NCI-H1417 (cell line): ENCODE measurements around the gene SSC5D.
"Not testable (repeated sequence)": the region's sequence is repeated elsewhere in the genome, so short reads cannot be mapped to it uniquely, and the experiment has no call there.

ENCODE experiments used
- DNase-seq, 3 experiments: peaks; one replicate each; lab custom pipeline; 2025; lab: John Stamatoyannopoulos, UW

Gene SSC5D

DNA sequence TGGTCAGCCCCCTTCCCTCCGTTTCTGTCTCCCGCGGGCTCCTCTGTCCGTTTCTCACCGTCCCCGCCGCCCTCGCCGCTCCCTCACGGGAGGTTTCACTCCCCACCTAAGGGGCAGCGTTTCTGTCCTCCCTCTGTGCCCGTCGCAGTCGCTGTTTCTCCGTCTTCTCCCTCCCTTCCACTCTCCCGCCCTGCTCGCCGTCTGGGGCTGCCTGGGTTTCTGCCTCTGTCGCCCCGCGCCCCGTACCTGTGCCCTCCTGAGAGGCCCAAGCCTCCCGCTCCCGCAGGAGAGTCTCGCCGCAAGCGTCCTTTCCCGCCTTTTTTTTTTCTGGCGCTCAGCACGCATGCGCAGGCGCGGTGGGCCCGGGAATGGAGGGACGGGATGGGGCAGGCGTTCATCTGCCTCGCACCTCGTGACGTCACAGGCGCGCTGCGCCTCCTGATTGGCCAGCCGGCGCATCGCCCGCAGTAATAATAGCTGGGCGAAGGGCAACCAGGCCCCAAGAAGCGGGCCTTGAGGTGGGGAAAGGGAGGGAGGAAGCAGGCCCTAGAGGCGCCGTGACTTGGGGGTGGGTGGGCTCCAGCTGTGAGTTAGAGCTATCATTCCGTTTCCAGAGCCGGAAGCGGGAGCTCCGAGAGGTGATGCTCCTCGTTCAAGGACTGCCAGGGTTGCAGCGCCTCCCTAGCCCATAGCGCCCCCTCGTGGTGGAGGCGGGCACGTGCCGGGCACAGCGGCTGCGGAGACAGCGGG, 15.4 kb downstream of the SSC5D start:
- peak; percentile 83 to 96 (median 93) for DNase-seq

DNA sequence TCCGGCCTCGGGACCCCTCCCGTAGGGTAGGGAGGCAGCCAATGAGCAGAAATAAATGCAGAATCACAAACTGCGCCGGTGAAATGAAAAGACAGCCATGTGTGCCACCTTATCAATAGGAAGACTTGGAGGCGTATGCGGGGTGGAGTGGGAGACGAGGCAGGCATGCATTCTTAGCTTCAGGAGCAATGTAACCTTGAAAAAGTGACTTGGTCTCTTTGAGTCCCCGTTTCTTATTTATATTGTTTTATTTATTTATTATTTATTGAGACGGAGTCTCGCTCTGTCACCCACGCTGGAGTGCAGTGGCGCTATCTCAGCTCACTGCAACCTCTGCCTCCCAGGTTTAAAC, 16.0 kb downstream of the SSC5D start:
- no peak for DNase-seq

DNA sequence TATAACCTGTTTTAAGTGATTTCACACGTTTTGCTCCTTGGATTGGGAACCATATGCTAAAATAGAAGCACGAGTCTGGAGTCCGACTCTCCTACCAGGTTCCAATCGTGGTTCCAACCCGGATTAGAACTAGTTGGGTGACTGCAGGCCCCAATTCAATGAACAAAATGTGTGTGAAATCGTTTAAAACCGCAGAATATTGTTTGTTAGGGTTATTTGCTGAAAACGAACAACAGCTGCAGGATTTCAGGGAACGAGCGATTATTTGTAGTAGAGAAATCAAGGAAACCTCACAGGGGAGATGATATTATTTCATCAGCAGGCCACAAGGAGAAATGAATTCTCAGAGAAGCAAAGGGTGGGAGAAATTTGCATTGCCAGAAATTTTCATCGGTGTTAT, 16.7 kb downstream of the SSC5D start:
- no peak for DNase-seq

DNA sequence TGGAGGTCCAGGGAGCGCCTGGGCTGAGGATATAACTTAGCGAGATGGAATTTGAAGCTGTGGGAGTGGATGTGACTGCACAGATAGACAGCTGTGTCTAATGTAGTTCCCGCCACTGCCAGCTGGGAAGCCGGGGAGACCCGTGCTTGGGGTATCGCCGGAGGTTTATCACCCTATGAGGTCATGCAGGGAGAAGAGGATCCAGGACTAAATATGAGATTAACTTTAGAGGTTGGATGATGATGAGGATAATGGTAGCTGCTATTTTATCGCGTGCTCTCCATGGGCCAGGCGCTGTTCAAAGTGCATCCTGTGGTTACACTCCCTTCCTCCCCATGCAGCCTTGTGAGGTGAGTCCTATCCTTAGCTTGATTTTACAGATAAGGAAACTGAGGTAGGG, 19.9 kb downstream of the SSC5D start:
- DNase-seq, result no peak

DNA sequence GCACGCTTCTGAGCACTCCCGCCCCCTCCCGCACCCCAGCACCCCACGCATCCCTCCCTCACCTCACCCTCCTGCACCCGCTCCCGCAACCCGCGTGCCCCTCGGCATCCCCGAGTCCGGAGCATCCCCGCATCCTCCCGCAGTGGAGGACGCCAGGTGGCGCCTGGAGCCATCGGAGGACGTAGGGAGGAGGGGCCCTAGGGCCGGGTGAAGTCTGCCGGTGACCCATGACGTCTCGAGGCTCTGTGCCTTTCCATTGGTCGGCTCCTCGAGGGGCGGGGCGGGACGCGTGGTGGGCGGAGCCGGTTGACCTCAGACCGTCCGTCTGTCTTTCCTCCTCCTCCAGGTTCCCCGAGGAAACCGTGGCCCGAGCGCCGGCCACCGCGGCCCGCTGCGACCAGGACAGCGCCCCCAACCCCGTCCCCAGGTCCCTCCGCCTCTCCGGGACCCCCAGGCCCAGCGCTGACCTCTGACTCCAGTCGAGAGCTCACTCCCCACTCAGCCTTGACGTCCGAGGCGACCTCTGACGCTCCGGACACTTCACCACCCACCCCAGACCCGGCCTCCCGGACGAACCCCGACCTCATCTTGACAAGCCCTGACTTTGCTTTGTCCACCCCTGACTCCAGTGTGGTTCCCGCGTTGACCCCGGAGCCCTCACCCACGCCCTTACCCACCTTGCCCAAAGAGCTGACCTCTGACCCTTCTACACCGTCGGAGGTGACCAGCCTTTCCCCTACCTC, 28.8 kb downstream of the SSC5D start:
- peak; percentile 83 to 91 (median 91) for DNase-seq

DNA sequence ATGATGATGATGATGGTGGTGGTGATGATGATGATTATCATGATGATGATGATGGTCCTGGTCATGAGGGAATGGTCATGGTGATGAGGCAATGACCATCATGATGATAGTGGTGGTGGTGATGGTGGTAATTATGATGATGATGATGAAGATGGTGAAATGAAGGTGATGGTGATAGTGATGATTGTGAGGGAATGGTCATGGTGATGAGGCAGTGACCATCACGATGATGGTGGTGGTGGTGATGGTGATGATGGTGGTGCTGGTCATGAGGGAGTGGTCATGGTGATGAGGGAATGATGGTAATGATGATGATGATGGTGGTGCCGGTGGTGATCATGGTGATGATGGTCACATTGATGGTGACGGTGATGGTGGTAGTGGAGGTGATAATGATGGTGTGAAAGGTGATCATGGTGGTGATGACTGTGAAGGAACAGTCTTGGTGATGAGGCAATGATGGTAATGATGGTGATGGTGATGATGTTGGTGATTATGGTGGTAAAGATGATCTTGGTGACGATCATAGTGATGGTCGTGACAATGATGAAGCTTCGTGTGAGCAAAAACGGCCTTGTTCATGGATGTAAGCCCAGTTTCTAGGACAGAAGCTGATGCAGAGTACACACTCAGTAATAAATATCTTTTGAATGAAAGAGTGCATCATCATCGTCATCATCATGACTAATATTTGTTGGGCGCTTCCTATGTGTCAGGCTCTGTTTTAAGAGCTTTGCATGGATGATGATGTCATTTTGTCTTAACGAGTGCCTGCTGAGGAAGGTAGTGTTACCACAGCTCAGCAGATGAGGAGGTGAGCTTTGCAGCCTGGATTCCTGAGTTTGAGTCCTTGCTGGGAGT, 31.4 kb downstream of the SSC5D start:
- DNase-seq, result no peak

DNA sequence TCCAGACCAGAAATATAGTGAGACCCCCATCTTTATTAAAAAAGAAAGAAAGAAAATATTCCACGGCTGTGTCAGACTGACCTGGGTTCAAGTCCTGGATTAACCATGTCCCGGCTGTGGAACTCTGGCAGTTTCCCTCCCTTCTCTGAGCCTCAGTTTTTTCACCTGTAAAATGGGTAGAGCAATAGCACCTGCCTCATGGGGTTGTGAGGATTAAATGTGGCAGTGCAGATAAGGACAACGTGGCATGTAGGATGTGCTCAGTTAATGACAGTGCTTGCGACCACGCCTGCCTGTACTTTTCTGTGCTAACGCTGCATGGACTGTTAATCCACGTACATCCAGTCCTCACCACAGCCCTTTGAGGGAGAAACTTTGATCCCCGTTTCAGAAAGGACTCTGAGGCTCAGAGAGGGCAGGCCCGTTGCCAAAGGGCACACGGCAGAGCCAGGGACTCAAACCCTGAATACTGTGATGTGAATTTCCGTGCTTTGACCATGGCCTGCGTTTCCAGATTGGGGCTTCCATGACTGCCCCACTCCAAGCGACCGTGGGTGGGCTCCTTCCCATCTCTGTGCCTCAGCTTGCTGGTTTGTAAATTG, 32.6 kb downstream of the SSC5D start:
- DNase-seq, result no peak

DNA sequence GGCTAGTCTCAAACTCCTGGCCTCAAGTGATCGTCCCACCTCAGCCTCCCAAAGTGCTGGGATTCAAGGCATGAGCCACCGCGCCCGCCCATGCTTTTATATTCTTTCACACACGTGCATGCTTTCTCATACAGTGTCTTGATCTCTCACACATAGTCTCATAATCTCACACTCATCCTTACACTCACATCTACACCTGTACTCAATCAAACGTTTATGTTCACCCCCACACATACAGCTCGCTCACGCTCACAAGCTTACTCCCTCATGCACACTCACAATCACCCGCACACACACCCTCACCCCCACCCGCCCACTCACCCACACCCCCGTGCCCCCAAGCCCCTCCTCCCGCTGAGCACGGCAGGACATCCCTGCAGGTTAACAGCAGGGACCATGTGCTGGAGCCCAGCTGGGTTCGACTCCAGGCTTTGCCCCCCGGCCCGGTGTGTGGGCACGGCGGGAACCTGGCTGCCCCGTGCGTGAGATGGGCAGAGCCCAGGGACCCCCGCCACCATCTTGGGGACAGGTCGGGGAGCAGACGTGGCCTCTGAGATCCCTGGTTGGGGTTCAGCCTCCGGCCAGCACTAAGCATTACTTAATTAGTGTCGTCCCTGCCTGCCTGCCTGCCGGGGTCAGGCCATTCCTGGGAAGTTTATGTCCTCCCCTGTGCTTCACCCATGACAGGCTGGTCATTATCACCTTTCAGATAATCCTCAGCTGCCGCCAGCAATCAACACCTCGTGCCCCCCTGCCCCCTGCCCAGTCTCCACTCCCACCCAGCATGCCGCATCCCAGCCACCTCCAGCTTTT, 37.3 kb downstream of the SSC5D start:
- peak in 2 of 3 experiments; percentile 35 to 58 for DNase-seq

DNA sequence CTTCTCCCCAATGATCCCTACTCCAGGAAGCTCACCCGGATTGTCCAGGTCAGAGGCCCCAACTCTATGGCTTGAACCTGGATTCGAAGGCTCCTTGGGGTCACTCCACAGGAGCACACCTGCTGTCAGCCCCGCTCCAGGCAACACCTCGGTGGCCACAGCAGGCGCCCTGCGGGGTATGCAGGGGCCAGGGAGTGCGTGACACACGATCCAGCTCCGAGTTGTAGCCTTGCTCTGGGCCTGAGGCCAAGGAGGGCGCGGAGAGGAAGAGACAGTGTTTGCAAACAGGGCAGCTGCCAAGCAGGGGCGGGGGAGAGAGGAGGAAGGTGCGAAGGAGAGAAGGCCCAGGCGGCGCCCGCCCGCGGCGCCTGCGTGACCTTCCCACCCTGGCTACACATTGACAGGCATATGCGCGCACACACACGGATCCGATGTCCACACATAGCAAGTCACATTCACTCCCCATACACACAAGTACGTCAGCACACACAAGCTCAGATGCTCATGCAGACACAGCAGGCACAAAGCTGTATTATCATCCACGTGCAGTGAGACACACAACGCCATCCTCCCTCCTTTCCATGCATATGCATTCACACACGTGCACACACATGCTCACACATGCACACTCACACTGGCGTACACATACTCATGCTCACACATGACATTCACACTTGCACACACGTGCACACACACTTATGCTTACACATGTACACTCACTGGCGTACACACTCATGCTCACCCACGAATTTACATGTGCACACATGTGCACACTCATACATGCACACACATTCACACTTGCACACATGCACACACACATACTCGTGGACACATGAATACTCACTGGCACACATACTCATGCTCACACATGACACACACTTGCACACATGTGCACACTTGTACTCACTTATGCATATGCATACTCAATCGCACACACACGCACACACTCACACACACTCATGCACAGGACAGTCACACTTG, 38.3 kb downstream of the SSC5D start:
- DNase-seq, result peak in 2 of 3 experiments; percentile 79 to 90

DNA sequence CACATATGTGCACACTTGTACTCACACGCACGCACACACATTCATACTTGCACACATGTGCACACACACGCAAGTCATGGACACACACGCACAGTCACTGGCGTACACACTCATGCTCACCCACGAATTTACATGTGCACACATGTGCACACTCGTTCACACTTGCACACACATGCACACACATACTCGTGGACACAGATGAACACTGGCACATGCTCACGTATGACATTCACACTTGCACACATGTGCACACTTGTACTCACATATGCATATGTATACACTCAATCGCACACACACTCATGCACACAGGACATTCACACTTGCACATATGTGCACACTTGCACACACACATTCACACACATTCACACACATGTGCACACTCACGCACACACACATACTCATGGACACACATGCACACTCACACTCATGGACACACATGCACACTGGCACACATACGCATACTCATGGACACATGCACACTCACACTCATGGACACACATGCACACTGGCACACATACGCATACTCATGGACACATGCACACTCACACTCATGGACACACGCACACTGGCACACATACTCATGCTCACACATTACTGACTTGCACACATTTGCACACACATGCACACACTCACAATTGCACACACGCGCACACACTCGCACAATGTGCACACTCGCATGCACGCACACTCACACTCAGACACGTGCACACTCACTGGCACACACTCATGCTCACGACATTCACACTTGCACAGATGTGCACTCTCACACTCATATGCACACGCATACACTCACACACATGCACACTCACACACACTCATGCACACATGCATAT, 39.2 kb downstream of the SSC5D start:
- peak in 1 of 3 experiments; percentile 27 for DNase-seq

DNA sequence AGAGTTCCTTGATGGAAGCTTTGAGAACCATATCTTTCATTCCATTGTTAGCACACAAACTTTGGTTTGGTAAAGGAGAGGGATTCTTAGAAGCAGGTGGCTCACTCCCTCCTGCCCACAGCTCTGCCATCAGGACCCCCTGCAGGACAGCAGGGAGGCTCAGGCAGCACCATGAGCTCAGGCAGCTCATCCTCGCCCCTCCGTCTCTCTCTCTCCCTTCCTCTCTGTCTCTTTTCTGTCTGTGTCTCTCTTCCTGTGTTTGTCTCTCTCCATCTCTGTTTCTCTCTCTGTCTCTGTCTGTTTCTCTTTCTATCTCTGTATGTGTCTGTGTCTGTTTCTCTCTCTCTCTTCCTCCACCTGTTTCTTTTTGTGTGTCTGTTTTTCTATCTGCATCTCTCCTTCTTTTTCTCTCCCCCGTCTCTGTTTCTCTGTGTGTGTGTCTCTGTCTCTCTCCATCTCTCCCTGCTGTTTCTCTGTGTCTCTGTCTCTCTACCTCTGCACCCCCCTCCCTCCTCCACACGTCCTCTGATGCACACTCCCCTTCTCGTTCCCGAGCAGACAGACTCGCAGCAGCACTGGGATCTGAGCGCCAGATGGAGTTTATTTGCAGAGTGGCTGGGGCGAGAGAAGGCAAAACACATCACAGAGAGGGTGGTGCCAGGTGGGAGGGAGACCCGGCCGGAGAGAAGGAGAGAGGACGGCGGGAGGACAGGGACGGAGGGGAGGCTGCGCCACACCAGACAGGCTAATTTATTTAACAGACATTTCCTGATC, 40.0 kb downstream of the SSC5D start:
- DNase-seq, result peak in 2 of 3 experiments; percentile 70 to 89

DNA sequence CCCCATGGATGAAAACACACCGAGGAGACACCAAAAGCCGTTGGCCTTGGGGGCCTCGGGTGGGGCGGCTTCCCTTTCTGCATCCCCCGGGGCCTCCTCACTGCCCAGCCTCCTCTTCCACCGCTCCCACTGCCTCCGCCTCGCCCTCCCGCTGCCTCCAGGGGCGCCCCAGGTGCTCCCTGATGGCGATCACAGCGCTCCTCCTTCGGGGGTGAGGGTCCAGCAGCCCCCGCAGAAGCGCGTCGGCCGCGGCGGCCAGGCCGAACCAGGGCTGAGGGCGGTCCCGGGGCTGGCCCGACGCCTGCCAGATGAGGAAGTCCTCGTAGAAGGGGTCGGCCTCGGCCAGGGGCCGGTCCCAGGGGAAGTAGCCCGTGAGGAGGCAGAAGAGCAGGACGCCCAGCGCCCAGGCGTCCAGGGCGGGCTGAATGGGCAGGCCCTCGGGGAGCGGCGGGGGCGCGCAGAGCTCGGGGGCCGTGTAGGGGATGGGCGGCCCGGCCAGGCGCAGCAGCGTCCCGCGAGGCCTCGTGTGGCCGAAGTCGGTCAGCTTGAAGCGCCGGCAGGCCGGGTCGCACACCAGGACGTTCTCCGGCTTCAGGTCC, 41.5 kb downstream of the SSC5D start:
- no peak for DNase-seq

DNA sequence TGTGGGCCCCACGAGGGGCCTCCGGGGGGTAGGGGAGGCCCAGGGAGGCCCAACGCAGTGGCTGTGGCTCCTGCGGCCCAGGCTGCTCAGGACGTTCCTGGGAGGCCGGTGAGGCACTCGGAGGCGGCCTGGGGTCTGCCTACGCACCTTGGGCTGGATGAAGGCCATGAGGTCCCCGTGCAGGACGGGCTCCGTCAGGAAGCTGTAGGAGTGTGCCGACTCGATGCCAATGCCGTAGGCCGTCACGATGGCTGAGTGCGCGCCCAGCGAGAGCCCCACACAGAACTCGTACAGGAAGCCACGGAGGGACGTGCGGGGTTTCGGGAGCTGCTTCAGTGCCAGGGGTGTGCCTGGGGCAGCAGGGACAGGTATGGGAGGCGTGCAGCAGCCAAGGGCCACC, 42.8 kb downstream of the SSC5D start:
- no peak for DNase-seq

DNA sequence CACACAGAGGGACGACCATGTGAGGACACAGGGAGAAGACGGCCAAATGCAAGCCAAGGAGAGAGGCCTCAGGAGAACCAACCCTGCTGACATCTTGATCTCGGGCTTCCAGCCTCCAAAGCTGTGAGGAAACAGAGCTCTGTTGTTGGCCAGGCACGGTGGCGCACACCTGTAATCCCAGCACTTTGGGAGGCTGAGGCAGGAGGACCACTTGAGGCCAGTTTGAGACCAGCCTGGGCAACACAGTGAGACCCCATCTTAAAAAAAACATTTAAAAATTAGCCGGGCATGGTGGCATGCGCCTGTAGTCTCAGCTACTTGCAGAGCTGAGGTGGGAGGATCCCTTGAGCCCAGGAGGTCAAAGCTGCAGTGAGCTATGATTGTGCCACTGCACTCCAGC, 46.0 kb downstream of the SSC5D start:
- DNase-seq, result not testable (repeated sequence)

DNA sequence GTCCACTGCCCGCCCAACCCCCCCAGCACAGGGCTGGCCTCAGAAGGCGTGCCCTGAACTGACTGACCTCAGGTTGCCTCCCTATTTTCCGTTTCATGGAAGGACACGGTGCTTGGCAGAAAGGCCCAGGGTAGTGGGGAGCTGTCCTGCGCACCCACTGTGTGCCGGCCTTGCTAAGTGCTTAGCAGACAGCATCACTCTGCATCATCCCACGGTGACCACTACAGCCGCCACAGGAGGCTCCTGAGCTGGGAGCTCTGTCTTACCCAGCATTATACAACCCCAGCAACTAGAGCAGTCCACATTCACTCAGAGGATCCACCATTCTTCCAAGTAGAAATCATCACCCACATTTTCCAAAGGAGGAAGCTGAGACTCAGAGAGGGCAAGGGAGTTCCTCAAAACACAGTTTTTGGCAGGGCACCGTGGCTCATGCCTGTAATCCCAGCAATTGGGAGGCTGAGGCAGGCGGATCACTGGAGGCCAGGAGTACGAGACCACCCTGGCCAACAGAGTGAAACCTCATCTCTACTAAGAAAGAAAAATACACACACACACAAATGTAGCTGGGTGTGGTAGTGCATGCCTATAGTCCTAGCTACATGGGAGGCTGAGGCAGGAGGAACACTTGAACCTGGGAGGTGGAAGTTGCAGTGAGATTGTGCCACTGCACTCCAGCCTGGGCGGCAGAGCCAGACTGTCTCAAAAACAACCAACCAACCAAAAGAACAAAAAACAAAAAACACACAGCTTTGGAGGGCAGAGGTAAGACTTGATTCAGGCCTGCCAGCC, 47.1 kb downstream of the SSC5D start:
- DNase-seq, result no peak

DNA sequence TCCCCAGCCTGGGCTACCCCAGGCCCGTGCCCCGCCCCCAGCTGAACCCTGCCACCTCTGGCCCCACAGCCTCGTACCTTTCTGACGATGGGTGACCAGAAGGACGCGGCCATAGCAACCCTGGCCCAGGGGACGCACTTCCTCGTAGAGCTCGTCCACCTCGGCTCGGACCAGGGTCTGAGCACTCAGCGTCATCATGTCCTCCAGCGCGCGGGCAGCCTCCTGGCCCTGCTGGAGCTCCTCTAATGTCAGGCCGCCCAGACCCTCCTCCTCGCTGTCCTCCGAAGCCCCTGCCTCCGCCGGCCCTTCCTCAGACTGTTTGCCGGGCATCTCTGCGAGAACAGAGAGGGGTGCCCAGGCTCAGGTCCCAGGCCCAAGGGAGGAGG, 47.7 kb downstream of the SSC5D start:
- no peak for DNase-seq

DNA sequence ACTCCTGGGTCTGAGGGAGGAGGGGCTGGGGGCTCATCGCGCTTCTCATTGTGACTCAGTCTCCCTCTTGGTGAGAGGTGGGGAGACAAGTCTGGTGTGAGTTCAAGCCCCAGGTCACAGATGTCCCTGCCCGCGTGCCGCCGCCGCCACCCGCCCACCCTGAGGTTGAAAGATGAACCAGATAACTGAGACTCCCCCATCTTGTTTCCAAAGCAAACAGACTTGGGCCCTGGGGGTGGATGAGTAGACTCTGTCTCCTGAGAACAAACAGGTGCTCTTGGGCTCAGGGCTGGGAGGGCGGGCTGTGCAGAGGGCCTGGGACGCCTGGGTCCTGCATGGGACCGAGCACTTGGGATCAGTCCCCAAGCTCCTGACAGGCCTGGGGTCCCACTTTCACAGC, 48.1 kb downstream of the SSC5D start:
- DNase-seq, result no peak
